HG02852 (cell line): Measurements from ENCODE around the gene YPEL5.
"Not testable (repeated sequence)": the region's sequence is repeated elsewhere in the genome, so short reads cannot be mapped to it uniquely, and the experiment has no call there.

Experiments
- ATAC-seq: cut with Tn5 transposase; IDR thresholded peaks from one replicate; pipeline ENCODE4 v1.9.1; 2021; ENCODE audit warnings: mild to moderate bottlenecking, moderate library complexity; ENCODE audit not compliant: unreplicated experiment

YPEL5 gene

DNA sequence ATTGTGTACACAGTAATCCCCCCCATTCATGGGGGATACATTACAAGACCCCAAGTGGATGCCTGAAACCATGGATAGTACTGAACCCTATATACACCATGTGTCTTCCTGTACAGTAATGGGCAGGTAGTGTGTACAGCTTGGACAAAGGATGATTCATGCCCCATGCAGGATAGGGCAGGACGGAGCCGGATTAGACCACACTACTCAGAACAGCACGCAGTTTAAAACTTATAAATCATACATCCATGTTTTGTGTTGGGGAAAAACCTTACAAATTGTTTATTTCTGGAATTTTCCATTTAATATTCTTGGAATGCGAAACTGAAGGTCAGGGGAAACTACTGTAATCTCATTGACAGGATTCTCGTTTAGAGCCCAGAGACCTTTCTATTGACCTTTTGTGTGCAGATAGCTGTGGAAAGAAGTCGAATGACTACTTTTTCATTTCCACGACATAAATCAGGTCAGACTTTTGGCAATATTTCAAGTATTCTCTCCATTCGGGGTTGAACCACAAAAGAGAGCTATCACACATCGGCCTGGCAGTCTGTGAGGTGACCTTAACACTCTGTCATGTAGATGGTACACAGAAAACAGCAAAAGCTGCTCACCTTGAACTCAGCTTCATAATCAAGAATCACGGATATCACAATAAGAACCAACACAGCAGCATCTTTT is 9.9 kb upstream of the YPEL5 start:
- no peak for ATAC-seq

DNA sequence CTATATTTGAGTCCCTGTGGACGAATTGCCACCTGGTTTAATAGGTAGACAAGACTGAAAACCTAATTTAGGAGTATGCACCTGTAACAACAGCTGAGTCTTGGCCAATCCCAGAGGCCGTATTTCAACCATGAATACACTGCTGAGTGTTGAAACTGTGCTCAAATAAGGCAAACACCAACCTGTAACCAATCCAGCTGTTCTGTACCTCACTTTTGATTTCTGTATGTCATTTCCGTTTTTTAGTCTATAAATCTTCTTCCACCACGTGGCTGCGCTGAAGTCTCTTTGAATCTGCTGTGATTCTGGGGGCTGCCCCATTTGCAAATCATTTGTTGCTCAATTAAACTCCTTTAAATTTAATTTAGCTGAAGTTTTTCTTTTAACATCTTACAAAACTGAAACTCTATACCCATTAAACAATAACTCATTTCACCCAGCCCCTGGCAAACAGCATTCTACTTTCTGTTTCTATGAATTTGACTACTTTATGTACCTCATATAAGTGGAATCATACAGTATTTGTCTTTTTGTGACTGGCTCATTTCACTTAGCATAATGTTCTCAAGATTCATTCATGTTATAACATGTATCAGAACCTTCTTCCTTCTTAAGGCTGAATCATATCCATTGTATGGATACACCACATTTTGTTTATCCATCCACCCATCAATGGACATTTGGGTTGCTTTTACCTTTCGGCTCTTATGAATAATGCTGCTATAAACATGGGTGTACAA is 7.5 kb upstream of the YPEL5 start:
- peak; percentile 72 for ATAC-seq

DNA sequence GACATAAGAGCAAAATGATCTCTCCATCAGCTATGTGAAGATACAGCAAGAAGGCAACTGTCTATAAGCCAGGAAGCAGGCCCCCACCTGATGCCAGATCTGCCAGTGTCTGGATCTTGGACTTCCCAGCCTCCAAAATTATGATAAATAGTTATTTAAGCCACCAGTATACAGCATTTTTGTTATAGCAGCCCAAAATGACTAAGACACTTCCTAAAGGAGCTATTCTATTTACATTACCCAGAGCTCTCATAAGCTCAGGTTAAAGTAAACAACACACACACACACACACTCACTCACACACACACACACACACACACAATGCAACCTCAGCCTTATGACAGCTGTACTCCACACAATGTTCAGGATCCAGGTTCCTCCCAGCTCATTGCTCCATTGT is 5.7 kb upstream of the YPEL5 start:
- ATAC-seq, result no peak

DNA sequence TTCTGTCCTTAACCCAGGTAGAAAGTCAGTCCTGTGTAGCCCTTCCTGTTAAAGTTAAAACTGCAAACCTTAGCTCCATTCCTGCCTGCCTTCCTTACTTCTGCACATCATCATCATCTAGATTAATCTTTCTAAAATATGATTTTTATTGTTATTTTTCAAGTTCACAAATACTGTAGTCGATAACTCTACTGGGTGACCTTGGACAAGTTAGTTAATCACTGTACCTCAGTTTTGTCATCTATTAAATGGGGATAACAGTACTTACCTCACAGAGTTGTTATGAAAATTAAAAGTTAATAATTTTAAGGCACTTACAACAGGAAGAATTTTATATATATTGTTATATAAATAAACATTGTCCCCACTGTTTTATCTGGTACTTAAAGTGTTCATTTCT is 2.5 kb upstream of the YPEL5 start:
- ATAC-seq, result no peak

DNA sequence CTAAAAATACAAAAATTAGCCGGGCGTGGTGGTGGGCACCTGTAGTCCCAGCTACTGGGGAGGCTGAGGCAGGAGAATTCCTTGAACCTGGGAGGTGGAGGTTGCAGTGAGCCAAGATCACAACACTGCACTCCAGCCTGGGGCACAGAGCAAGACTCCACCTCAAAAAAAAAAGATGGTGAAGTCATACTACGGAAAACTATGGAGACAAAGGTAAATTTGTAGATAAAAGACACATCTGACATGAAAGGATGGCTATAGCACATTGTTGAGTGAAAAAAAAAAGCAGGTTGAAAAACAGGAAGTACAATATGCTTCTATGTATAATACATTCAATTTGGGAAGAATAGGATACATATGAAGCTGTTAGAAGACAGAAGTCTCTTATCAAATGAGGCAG is 1.9 kb upstream of the YPEL5 start:
- ATAC-seq, result not testable (repeated sequence)

DNA sequence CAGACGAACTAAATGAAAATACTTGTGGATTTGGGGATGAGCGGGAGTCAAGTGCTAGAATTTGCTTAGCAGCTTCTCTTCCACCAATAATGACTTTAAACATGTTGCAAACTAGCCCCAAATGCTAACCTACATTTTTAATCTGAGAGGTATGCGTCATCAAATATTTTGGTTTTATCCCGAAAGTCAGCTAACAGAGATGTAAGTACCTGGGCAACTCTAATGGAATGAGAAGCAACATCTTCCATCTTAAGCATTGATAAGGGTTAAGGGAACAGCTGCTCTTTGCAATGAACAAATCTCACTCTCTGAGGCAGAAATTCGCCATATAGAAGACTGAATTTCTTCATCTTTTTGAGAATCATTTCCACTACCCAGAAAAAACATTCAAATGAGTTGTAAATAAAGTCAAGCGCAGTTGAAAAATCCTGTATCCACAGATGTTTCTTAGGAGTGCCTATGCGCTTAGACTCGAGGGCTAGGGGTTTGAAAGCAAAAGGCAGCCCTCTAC is 926 bp upstream of the YPEL5 start:
- ATAC-seq, result no peak

DNA sequence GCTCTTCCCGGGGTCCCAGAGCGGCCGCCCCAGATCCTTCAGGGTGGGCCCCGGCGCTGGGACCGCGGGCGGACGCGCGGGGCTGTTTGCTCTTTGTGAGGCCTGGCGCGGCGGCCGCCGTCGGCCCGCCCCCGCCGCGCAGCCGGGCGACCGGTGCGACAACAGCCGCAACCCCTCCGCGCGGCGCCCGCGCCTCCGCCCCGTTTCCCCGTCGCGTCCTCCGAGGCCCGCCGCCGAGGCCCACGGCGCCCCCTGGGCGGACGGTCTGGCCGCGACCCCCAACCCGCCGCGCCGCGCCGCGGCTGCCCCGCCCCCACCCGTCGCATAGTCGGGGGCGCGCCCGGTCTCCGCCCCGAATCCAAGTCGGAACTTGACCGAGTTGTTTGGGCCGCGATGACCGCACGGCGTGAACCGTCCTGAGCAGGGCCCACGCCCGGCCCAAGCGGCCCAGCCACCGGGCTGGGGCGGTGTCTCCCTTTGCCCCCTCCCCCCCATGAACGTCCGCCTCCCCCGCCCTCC is 448 bp downstream of the YPEL5 start:
- ATAC-seq, result peak; percentile 2

DNA sequence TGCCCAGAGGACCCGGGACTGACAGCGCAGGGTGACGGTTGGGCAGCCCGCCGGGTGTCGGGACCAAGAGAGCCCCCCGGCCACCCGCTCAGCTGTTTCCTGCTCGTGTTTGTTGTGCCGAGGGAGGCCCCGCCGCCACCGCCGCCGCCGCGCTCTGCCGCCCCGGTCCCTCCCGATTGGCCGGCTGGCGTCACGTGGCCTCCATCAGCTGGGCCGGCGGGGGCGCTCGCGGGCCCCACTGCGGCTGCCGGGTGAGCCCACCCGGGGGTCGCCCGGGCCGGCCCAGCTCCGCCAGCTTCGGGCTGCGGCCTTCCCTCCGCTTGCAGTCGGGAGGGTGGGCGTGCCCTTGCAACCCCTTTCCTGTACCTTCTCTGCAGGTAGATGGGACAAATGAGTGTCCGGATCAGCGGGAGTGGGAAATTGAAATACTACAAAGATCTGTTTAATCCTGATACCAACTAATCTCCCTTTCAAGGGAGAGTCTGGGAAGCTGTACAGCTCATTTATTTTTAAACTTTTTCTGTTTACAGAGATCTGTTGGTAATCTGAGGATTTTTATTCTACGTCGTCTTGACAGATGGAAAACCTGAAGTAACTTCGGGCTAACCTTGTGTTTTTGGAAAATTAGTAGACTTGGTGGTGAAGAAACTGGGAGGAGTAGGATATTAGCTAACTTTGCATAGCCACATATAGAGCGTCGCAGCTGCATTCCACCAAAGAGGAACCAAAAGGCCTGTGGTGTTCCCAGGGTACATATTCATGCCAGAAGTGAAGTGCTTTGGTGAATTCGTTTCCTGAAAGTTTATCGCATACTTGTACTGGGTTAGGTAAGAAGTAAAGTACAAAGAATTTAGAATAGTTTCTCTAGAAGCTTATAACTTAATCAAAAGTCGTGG is 1.2 kb downstream of the YPEL5 start:
- peak; percentile 24 for ATAC-seq

DNA sequence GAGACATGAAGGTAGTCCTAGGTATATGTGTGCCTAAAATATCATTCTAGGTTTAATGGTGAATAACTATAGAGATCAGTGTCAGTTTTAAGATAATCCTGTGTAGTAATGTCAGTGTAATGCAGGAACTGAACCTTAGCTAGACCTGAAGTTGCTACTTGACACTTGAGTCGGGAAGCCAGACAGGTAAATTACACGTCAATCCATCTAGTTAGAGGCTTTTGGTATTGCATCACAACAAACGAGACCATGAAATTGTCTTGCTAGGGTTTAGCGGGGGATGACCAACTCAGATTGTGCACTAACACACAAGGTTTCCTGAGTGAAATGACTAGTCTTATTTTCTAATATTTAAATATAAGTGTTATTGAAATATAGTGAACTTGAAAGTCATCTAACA is 2.0 kb downstream of the YPEL5 start:
- ATAC-seq, result no peak

DNA sequence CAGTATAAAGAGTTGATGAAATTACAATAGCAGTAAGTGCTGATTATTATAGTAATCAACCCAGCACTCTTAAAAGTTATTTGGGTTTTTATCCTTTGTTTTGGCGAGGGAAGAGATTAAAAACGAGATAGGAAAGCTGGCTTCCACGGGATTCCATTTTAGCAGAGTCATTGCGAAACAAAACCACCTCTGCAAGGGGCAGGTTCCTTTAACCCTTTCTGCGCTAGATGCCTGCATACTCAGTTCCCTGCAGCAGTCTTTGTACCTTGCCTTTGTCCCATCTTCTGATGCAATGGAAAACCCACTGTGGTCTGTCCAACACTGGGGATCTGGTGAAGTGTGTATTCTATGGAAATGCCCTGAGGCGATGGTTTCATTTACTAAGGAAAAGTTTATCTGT is 2.7 kb downstream of the YPEL5 start:
- ATAC-seq, result no peak

DNA sequence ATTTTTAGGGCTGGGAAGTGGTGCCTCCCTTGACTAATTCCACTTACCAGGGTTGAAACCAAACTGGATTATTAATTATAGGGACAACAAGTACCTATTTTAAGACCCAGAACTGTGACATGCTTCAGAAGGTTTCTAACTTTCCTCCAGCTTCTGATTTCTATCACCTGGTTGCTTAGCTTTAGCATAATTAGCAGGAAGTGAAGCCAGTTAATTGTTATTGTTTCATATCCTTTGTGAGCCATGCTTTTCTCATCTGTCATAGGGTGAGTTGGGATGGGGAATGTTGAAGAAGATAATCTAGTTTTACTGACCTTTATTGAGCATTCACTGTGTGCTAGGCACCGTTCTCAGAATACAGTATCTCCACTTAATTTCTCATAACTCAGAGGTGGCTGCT is 3.2 kb downstream of the YPEL5 start:
- no peak for ATAC-seq

DNA sequence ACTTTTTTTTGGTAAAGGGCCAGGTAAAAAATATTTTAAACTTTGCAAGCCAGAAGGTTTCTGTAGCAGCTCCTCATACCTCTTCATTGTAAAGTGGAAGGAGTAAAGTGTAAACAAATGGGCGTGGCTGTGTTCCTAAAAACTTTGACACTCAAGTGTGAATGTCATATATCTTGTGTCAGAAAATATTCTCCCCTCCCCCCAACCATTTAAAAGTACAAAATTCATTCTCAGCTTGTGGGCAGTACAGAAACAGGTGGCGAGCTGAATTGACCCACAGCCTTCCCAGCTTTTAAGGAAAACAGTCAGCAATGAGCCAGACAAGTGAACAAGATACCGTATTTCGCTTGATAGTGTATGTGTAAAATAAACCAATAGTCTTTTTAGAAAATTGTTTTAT is 4.0 kb downstream of the YPEL5 start:
- ATAC-seq, result no peak

DNA sequence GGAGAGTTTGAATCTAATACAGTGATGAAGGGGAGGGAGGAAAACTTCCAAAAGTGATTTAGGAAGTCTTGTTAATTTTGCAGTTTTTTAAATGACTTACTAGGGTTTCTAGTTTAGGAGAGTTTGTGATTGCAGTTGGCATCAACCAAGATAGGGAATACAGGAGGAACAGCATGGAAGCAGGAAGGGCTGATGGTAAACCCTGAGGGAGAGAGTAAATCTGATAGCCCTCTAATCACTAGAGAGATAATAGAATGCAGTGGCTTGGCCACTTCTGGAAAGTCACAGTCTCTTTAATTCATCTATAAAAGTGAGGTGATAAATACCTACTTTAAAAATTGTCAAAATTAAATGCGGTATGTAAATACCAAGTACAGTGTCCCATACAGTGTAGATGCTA is 5.6 kb downstream of the YPEL5 start:
- ATAC-seq, result no peak

DNA sequence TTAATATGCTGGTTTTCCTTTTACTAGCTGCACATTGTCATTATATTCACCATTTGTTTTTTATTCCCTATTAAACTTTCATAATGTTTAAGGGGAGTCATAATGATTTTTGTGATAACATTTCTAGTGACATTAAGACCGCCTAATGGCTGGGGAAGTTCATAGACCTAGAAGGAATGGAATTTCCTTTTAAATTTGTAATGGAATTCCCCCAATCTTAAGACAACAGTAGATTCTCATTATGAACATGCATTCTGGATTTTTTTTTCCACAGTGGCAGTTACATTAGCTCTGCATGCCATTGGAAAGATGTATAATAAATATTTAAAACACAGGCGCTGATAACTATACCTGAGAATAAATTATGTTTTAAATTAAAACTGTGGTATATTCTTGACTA is 8.4 kb downstream of the YPEL5 start:
- no peak for ATAC-seq

DNA sequence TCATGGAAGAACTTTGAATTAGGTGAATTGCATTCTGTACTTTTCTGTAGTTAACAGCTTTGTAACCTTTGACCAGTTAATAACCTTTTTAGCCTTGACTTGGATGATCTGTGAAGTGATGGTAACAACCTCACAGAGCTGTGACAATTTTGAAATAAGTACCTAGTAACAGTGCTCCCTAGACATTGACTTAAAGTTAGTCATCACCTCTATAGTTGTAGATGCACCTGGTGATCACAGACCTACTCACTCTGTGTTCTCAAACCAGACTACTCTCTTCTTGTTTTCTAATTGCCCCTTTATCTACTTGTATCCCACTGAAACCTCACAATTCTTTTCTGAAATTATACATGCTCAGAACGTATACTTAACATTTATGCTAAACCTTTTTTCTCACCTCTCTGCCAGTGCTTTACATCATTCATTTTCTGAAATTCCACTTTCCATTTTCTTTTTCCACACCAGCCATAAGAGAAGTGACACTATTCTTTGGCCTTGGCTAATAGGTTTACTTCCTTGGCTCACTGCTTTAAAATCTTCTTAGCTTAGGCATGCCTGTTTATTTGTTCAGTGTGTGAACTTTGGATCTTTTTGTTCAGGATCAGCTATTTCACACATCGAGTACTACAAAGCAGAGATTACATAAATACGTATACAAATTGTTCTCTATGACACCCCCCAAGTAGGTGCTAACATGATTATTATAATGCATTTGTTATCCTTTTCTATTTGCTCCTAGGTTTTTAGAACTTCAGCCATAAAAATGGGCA is 9.3 kb downstream of the YPEL5 start:
- ATAC-seq, result no peak

DNA sequence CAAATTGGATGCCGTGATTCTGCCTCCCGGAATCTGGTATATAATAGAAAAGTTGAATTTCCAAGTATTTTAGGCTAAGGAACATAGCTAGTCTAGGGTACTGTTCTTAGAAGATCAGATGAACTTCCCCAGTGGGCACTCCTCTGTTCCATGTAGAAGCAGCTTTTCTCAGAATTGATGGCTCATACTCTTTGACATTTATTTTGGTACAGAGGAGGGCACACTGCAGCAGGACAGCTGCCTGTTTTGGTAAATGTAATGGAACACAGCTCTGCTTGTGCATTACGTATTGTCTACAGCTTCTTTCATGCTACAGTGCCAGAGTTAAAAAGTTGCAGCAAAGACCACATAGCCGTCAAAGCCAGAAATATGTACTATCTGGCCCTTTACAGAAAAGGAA is 10.8 kb downstream of the YPEL5 start:
- ATAC-seq, result no peak

DNA sequence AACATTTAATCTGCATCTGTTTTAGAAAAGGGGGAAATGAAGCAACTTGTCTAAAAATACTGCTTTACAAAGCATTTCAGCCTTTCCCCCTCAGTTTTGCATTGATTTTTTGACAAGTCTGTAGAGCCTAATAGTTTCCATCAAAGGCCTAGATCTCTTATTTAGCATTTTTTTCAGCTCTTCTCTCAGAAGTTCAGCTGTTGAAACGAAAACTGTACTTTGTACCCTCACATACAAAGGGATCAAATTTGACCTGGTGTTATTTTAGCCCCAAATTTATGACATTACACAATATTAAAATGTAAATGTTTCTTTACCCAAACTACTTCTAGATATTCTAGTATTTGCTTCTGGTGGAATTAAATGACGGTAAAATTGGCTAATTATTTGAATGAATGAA is 13.0 kb downstream of the YPEL5 start:
- no peak for ATAC-seq

DNA sequence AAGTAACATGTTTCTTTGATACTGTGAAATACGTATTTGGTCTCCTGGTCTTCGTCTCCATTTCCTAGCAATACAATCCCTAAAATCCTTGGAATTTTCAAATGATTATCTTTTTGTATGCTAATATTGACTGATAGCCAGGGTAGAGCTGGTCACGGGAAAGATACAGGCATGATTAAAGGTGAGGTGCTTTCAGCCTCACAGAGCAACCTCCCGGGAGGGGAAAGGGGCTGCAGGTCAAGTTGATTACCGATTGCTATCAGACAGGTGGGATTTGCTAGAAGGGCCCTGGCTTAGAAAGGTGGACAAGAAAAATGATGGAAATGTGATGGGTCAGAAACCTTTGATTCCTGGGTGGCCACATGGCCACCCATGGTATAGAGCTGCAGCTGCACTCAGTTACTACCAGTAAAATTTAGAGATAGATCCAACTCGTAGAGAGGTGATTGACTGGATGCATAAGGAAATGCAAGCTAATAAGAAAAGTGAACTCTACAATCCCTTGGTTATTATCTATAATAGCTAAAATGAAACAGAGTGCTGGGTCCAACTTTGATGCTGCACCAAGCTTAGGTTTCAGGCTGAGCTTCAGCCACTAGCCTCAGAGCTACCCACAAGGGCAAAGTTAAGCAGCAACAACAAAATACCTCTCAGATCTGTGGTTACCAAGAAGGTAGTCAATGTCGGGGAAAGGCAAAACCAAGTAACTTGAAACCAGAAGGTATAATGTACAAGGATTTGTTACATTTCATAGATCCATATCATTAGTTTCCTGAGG is 15.3 kb downstream of the YPEL5 start:
- ATAC-seq, result no peak

DNA sequence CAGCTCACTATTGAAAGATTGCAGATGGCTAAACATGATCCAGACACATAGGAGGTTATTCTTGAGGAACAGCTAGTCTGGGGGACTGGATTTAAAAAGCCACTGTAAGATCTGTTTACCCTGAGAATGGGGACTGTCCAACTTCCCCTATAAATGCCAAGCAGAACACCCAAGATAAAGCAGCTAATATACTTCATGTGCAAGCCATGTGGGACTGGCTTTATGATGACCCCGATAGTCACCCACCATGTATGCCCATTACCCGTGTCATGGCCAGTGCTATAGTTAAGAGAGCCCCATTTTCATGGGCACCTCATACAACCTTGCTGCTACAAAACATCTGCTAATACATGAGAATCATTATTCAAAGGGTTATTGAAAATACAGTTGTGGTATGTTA is 16.0 kb downstream of the YPEL5 start:
- no peak for ATAC-seq
